AG09309 (cell line): Measurements from ENCODE around the gene ACOT11.

Experiments used
- DNase-seq: peaks from one replicate; pipeline ENCODE4 v3.0.0-alpha.2; 2010; ENCODE audit warnings: low read depth
- H3K4me3 ChIP-seq: 2 replicates; pipeline ENCODE4 v1.5.1; 2011; ENCODE audit warnings: mild to moderate bottlenecking, low read depth, low read length, moderate library complexity; ENCODE audit not compliant: control insufficient read depth
- CTCF ChIP-seq: IDR thresholded peaks from 2 replicates; pipeline ENCODE4 v1.5.1; 2011; ENCODE audit warnings: mild to moderate bottlenecking, low read depth, low read length, inconsistent platforms; ENCODE audit not compliant: insufficient read depth, control insufficient read depth; ENCODE audit errors: missing control alignments

The ACOT11 gene

GRCh38 chr1:54594463-54594862, 46.4 kb downstream of the ACOT11 start:
- DNase-seq: no peak
- H3K4me3 ChIP-seq: no peak overlapping the region
- no peak for TF ChIP-seq CTCF

- H3K4me3 ChIP-seq: no peak overlapping the region
- no peak for DNase-seq
- no peak for TF ChIP-seq CTCF
These were observed 48.0 kb downstream of the ACOT11 start for GRCh38 chr1:54595956-54596498.

GRCh38 chr1:54596756-54597155, 48.7 kb downstream of the ACOT11 start:
- DNase-seq: no peak
- H3K4me3 ChIP-seq: no peak overlapping the region
- no peak for TF ChIP-seq CTCF

GRCh38 chr1:54597455-54598030, 49.5 kb downstream of the ACOT11 start:
- H3K4me3 ChIP-seq: no peak overlapping the region
- no peak for TF ChIP-seq CTCF

GRCh38 chr1:54599211-54599823, 51.3 kb downstream of the ACOT11 start:
- DNase-seq: no peak

More at GRCh38 chr1:54597455-54598030, 49.5 kb downstream of the ACOT11 start:
- DNase-seq: no peak

More at GRCh38 chr1:54599211-54599823, 51.3 kb downstream of the ACOT11 start:
- TF ChIP-seq CTCF: no peak
- H3K4me3 ChIP-seq: no peak overlapping the region
